CD4-positive, alpha-beta T cell treated with Interleukin-2 at 100 ng/mL for 4 hours (primary cell): ENCODE measurements around the gene SLCO2B1.

ENCODE experiments used
- DNase-seq: peaks from one replicate; pipeline ENCODE4 v3.0.0-alpha.2; 2020; ENCODE audit warnings: low spot score

The SLCO2B1 gene

DNA sequence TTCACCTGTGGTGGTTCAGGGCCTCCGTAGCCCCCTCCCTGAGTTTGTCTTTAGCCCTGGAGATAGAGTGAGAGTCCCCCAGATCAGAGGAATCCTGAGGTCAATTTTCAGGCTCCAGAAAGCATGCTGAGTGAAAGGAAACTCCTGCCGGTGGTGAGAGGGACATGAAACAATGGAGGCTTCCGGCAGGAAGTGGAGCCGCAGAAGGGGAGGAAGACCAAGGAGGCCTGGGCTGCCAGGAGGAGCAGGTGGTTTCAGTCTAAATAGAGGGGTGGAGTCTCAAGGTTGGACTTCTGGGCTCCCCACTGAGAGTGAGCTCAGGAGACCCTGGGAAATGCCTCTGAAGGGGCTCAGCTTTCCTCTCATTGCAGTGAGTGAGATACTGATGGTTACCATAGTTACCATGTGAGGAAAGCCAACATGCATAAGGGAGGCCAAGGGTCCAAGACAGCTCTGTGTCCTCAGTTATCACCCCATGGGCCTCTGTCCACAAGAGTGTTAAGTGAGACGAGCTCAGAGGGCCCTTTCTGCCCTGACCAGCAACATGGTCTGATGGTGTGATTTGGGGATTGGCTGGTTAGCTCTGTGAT, 10.7 kb downstream of the SLCO2B1 start:
- DNase-seq = no peak

- no peak for DNase-seq
Observed at GRCh38 chr11:75162954-75163353, 12.0 kb downstream of the SLCO2B1 start.

- DNase-seq = no peak
Observed at GRCh38 chr11:75163921-75164849, 13.3 kb downstream of the SLCO2B1 start.

DNA sequence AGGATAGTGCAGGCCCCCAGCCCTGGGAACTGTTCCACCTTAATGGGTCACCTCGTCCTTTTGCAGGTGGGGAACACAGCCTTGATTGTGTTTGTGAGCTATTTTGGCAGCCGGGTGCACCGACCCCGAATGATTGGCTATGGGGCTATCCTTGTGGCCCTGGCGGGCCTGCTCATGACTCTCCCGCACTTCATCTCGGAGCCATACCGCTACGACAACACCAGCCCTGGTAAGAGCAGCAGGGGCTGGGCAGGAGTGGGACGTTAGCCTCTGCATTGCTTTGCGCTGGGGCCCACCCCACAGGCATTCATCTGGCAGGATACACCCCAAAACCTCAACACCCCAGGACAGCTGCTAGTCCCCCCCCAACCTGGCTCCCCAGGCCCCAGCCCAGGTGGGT, 14.8 kb downstream of the SLCO2B1 start:
- no peak for DNase-seq

DNA sequence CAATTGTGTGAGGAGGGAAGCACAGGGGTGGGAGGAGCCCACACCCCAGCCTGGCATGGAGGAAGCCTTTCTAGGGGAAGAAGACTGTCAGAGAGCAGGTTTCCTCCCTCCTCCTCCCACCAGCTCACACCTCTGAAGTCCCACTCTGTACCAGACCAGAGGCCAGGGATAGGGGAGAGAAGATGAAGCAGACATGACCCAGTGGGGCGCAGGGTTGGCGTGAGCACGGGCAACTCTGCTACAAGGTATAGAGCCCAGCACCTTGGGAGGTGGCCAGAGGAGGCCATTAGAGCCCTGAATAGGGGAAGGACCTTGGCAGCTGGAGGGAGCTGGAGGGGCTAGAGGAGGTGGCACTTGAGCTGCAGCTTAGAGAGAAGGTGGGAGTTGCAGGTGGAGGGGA, 15.9 kb downstream of the SLCO2B1 start:
- no peak for DNase-seq

DNA sequence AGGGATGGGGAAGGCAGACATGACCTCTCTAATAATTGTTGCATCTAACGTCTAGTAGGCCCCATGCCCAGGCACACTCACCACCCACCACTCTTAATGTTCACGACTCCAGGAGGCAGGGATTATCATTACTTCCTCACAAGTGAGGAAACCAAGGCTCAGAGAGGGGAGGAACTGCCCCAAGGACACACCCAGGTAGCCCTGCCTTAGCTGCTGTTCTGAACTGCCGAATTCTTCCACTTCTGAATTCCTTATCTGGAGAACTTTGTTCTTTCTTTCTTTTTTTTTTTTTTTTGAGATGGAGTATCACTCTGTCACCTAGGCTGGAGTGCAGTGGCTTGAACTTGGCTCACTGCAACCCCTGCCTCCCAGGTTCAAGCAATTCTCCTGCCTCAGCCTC, 16.7 kb downstream of the SLCO2B1 start:
- DNase-seq = no peak

DNA sequence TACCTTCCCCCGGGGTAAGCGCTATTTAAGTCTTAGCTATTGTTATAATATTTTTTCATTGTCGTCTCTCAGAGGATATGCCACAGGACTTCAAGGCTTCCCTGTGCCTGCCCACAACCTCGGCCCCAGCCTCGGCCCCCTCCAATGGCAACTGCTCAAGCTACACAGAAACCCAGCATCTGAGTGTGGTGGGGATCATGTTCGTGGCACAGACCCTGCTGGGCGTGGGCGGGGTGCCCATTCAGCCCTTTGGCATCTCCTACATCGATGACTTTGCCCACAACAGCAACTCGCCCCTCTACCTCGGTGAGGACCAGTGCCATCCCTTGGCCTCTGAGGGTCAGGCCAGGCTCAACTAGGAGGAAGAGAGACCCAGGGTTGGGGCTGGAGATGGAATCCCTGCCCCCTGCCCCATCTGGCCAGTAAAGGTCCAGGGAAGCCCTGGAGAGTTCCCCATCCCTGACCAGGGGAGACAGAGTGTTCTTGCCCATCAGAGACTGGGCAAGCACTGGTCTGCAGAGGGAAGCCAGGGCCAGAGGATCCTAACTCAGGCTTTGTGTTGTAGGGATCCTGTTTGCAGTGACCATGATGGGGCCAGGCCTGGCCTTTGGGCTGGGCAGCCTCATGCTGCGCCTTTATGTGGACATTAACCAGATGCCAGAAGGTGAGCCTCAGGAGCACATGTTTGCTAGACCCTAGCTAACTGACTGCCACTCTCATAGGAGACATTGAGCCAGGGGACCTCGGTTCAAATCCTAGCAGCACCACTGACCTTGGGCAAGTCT, 18.4 kb downstream of the SLCO2B1 start:
- no peak for DNase-seq

GRCh38 chr11:75170516-75171201, 19.8 kb downstream of the SLCO2B1 start:
- no peak for DNase-seq

- DNase-seq = no peak
Observed at GRCh38 chr11:75173336-75173735, 22.4 kb downstream of the SLCO2B1 start.

GRCh38 chr11:75174781-75175370, 24.0 kb downstream of the SLCO2B1 start:
- peak; percentile 20 for DNase-seq

DNA sequence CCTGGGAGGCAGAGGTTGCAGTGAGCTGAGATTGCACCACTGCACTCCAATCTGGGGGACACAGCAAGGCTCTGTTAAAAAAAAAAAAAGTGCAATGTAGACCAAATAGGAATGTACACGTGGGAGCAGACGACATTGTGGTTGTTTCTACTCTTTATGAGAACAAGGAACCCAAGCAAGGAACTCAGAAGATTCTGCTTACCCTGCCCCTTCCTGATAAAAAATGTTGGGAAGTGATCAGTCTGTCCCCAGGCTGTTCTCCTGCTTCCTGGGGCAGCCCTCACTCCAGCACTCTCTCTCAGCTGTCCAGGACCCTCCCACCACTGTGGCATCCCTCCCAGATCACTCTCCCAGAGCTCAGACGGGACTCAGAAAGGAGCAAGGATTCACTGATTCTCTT, 31.8 kb downstream of the SLCO2B1 start:
- no peak for DNase-seq

- DNase-seq = no peak
Observed at GRCh38 chr11:75184051-75184450, 33.1 kb downstream of the SLCO2B1 start.

DNA sequence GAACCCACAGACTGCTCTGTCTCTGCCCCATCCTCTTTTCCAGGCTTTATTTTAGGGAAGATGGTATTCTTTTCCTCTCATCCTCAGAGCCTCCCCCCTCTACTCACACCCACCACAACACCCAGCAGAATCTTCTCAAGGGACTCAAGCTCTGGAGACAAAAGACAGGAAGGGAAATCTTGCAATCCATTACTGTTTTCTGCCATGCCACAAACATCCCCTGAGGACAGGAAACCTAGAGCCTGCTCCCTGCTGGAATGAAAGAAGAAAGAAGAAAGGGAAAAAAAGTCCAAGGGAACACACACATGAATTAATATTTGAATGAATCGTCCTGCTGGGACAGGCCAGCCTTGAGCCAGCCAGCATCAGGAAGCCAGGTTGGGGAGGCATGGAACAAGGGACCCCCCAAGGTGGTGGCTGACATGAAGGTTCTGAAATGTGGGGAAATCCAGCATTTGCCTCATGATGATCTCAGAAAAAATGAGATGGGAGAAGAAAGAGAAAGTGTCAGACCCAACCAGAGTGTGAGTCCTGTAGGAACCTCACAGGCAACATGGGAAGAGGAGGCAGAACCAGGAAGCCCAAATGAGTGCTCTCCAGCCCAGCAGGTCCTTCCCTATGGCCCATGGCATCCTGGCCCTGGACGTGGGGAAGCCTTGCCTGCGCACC, 34.0 kb downstream of the SLCO2B1 start:
- no peak for DNase-seq

GRCh38 chr11:75185866-75186265, 35.0 kb downstream of the SLCO2B1 start:
- no peak for DNase-seq

DNA sequence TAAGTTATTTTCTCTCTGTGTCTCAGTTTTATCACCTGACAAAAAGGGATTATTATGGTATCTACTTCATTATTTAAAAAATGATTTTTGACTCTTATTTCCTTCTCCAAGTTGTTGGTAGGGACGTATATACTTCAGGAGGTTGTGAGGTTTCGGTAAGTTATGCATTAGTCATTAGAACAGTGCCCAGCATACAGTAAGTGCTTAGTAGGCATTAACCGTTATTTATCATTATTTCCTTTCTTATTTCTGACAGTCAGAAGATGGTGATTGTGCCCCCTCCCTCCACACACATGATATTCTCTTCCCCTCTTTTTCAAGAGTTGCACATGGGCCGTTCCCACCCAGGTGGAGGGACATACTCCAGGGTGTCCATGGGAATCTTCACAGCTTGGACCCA, 36.1 kb downstream of the SLCO2B1 start:
- DNase-seq = no peak

DNA sequence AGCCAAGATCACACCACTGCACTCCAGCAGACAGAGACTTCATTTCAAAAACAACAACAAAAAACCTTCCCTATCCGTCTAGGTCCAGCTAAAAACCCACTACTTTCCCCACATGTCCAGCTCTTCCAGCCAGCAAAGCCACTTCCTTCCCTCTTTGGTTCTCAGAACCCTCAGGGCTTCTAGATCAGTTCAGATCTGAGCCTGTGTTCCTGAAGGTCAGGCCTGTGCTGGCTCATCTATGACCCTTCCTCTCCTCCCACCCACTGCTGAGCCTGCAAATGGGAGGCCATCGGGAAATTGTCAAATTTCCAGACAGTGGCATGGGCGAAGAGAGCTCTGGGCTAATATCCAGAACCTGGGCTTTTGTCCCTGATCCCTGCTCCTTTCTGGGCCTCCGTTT, 37.8 kb downstream of the SLCO2B1 start:
- no peak for DNase-seq

DNA sequence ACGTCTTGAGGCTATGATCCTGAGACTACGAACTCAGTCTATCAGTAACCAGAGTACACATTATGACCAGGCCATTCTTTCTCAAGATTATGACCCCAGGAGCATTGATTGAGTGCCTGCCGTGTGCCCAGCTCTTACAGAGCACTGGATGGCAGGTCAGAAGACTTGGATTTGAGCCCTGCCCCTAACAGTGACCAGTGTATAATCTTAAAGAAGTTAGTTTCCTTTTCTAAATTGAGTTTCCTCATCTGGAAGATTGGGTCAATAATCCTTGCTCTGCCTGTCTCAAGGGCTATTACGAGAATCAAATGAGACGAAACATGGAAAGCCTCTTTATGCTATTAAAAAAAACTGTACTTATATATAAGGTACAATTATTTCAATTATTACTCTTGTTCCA, 38.2 kb downstream of the SLCO2B1 start:
- no peak for DNase-seq

- DNase-seq = no peak
Observed at GRCh38 chr11:75189911-75190310, 39.0 kb downstream of the SLCO2B1 start.

- no peak for DNase-seq
Observed at GRCh38 chr11:75190652-75191329, 39.9 kb downstream of the SLCO2B1 start.

DNA sequence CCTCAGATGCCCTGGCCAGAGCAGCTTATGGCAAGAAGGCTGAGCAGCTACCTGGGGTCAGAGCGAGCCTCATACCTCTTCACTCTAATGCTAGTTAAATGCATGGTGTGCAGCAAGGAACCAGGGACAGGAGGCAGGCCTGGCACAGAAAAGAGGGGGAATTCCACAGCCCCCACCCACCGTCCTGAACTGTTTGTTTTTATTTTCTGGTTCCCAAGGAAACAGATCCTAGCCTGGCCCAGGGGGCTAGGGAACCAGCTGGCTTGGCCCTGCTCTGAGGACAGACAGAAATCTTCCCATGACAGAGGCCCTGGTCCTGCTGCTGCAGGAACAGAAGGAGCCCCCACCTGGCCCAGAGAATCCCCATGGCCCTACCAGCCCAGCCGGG, 40.4 kb downstream of the SLCO2B1 start:
- no peak for DNase-seq

DNA sequence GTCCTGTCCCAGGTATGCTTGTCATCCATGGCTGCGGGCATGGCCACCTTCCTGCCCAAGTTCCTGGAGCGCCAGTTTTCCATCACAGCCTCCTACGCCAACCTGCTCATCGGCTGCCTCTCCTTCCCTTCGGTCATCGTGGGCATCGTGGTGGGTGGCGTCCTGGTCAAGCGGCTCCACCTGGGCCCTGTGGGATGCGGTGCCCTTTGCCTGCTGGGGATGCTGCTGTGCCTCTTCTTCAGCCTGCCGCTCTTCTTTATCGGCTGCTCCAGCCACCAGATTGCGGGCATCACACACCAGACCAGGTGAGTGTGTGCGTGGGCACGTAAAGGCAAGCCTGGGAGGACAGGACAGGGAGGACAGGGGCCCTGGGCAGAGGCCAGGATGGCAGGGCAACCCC, 42.4 kb downstream of the SLCO2B1 start:
- no peak for DNase-seq
